Choroid plexus epithelial cell (primary cell): ENCODE results near the gene CCNL2.

ENCODE experiments used
- DNase-seq: peaks from one replicate; pipeline ENCODE4 v3.0.0-alpha.2; 2010; ENCODE audit warnings: low read depth
- H3K4me3 ChIP-seq: 2 replicates; pipeline ENCODE4 v1.5.1; 2011; ENCODE audit warnings: low read depth, mild to moderate bottlenecking, control low read depth, low read length, moderate library complexity
- TF ChIP-seq, protein P1 (sequence below): conservative IDR thresholded peaks from 2 replicates; pipeline ENCODE4 v1.5.1; 2011; ENCODE audit warnings: low read depth, mild to moderate bottlenecking, control low read depth, inconsistent platforms, low read length, moderate library complexity

Gene CCNL2

DNA sequence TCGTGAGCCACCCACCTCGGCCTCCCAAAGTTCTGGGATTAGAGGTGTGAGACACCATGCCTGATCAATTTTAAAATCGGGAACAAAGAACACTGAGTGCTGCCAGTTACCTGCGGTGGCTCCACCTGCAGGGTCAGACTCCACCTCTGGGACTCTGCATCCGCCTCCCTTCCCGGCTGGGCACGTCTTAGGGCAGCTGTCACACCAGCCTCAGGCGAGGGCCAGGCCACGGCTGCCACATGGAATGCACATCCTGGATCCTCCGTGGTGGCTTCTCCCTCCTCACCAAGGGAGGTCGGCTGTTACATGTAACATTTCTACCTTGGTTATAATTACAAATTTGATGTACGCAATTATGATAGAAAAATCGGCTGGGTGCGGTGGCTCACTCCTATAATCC is 34.9 kb downstream of the CCNL2 start:
- TF ChIP-seq, protein P1, sequence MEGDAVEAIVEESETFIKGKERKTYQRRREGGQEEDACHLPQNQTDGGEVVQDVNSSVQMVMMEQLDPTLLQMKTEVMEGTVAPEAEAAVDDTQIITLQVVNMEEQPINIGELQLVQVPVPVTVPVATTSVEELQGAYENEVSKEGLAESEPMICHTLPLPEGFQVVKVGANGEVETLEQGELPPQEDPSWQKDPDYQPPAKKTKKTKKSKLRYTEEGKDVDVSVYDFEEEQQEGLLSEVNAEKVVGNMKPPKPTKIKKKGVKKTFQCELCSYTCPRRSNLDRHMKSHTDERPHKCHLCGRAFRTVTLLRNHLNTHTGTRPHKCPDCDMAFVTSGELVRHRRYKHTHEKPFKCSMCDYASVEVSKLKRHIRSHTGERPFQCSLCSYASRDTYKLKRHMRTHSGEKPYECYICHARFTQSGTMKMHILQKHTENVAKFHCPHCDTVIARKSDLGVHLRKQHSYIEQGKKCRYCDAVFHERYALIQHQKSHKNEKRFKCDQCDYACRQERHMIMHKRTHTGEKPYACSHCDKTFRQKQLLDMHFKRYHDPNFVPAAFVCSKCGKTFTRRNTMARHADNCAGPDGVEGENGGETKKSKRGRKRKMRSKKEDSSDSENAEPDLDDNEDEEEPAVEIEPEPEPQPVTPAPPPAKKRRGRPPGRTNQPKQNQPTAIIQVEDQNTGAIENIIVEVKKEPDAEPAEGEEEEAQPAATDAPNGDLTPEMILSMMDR = no peak
- no peak overlapping the region for H3K4me3 ChIP-seq
- no peak for DNase-seq

DNA sequence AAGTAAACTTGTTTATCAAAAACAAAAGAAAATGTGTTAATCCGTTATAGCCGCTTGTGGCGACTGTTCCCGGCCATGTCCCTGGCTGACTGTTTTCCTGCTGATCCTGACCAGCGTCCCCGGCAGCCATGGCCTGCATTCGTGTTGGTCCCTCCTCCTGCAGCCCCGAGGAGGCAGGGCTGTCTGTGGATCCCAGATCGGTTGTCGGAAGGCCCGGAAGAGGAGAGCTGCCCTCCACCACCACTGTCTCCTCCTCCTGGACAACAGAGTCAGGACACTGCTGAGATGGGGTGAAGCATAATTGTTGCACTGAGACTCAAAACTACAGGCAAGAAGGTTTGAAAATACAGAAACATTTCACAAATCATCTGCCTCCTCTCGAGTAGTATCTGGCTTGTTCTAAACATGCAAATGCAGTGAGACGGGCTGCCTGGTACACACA is 37.1 kb downstream of the CCNL2 start:
- TF ChIP-seq, protein P1 = peak; percentile 55
- H3K4me3 ChIP-seq = peak overlapping the region; percentile 25
- peak; percentile 92 for DNase-seq

DNA sequence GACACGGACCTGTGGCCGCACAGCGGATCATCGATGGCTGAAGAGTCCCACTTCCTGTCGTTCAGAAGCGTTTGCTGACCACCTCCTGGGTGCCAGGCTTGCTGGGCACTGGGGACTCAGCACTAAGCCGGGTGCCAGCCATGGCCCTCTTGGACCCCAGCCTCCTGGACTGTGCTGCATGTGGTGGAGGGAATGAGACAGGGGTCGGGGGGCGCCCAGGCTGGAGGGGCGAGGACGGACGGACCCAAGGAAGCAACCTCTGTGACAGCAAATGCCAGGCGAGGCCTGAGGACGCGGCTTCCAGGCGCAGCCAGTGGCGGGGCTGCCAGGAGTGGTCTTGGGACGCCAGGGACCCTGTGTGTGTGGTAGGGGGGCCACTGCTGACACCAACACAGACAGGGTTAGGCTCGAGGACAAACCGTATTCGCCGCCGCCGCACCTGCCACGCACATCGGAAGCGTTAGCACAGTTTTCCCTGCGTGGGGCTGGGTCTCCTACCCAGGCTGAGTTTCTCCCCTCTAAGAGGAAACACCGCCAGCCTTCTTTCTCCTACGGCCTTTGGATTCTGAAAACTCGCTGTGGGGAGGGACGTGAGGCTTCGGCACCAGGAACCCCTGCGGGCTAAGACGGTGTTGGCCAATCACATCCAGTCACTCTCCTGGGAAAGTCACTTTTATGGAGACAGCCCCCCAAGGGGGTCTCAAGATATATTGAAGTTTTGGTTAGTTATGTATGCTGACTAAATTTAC is 37.7 kb downstream of the CCNL2 start:
- TF ChIP-seq, protein P1 = no peak
- peak; percentile 43 for DNase-seq
- H3K4me3 ChIP-seq = peak overlapping the region; percentile 25

DNA sequence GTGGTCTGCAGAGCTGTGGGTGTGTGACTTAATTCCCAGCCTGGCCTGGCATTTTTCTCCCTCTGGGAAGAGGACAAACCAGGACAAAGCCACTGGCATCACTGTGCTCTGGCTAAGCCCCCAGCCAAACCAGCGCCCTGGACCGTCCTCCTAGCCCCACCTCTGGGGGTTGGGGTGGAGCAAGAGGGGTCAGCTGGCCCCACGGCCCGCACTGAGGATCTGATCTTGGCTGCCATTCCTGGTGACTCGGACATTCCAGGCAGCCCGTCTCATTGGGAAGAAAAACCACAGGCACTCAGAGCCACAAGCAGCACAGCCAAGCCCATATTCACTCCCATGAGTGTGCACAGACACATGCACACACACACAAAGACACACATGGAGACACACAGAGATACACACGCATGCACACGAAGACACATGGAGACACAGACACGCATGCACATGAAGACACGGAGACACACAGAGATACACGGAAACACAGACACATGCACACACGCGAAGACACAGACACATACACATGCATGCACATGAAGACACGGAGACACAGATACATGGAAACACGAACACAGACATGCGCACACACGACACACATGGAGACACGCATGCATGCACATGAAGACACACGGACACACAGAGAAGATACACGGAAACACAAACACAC is 38.5 kb downstream of the CCNL2 start:
- no peak overlapping the region for H3K4me3 ChIP-seq
- TF ChIP-seq, protein P1 = no peak
- peak; percentile 86 for DNase-seq

DNA sequence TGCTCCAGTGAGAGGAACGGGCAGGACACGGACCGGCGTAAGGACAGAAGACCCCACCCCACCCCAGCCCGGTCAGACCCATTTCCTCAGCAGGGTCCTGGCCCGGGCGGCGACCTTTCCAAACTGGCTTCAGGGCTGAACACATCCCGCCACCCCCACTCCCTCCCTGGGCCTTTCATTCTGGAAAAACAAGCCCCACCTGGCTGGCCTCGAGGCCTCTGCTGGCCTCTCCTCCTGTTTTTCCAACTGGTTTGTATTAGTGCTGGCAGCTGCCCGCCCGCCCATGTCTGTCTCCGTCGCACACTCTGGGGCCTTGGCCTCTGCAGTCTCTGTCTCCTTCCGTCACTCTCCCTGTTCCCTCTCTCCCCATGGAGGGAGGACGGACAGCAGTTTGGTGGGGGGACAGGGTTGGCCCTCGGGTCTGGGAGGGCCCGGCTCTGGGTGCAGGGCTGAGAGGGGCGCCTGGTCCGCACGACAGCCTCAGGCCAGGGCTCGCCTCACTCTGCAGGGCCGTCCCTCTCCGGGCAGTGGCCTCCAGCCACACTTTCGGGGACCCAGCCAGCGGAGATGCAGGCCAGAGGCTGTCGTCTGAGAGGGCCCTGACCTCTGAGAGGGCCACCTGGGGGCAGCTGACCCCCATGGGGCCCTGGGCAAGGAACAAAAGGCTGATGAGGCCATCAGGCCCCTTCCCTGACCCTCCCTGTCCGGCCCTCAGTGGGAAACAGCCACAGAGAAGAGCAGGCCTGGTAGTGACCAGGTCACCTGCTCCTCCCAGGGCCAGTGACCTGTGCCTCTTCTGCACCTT is 39.3 kb downstream of the CCNL2 start:
- H3K4me3 ChIP-seq = no peak overlapping the region
- peak; percentile 39 for DNase-seq
- TF ChIP-seq, protein P1 = no peak

DNA sequence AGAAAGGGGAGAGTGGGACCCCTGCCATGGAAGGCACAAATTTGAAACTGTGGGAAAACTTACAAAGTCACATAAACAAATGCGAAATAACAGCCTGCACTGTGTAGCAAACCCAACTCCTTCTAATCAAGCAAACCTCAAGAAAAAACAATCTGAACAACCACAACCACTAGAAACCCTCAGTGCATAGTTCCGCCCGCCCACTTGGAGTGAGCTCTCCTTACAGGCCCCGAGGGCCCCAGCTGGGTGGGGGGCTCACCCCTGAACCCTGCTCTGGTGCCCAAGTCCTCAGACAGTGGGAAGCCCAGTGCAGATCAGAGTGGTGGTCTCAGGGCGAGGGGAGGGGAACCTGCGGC is 39.8 kb downstream of the CCNL2 start:
- H3K4me3 ChIP-seq = peak overlapping the region; percentile 62
- TF ChIP-seq, protein P1 = no peak
- DNase-seq = peak; percentile 83
